Endometrial microvascular endothelial cells (primary cell): ENCODE measurements around the gene MYO3B. TPM values are rescaled to one million over a fixed set of nuclear protein-coding genes. Genes with fewer than 3 reads are reported as not detected.

Experiments
- in situ Hi-C: cut with HindIII; loops from 2 replicates; pipeline ENCODE4 v1.10.0; 2017; ENCODE audit warnings: low sequenced_read_pairs, low pct_unique_long_range_greater_than_20kb; ENCODE audit errors: inconsistent ontology term
- total RNA-seq: library from RNA; depleted of rRNA; stranded (reverse); fragments of >200 nt; gene quantifications from one replicate; pipeline ENCODE4 v1.2.3, GENCODE V29; 2015; ENCODE audit errors: inconsistent ontology term

The MYO3B gene
- total RNA-seq, 1 donor from 2014 or later, result not detected

- in situ Hi-C loops, result no loop called here
These were observed 46.8 kb downstream of the MYO3B start for GRCh38 chr2:170224692-170225294.

DNA sequence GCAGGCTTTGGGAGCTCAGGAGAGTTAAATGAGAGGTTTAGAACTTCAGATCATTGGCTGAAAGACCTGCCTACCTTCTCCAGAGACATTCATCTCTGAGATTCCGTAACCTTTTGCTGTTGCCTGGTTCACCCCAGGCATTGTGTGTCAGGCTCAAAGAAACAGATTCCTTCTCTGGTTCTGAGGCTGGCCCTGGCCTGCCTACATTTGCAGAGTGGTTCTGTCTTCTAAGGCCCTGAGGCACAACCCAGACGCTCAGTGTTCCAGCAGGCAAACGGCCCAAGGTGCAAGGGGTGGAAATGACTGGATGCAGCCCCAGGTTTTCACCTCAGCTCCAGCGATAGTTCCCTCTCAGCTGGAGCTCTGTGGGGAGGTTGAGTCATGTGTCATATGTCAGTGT, 48.3 kb downstream of the MYO3B start:
- in situ Hi-C loops, result no loop called here

DNA sequence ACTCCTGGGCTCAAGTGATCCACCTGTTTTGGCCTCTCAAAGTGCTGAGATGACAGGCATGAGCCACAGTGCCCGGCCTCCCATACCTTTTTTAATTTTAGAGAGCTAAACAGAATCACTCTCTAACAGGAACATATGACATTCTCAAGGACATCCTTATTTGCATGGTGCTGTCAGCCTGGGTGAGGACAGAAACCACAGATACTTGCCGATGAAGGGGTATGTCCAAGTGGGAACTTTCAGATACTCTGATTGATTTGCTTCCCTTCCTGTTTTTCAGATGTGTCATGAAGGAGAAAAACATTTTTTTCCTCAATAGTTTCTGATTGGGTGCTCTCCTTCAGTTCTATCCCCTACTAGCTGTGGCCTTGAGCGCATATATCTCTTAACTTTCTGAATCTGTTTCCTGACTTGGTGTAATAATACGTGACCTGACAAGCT, 49.6 kb downstream of the MYO3B start:
- in situ Hi-C loops, result no loop called here

- in situ Hi-C loops, result no loop called here
These were observed 50.0 kb downstream of the MYO3B start for GRCh38 chr2:170227951-170228350.

GRCh38 chr2:170228429-170228828, 50.5 kb downstream of the MYO3B start:
- in situ Hi-C loops, result no loop called here

DNA sequence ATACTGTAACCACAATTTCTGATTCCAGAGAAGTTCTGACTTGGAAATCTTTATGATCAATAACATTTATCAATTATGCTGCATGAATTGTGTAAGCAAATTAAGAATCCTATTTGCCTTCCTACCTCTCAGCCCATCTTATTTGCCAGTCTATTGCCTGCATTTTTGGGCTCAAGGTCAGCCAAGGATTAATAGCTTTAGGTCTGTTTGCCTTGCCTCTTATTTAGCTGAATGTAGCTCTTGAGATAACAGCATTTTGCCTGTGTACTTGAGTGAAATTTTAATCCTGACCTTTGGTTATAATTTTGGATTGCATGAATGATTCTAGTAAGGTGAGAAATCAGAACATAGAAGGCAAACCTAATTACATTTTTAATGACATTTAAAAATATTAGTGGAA, 51.2 kb downstream of the MYO3B start:
- in situ Hi-C loops, result no loop called here

DNA sequence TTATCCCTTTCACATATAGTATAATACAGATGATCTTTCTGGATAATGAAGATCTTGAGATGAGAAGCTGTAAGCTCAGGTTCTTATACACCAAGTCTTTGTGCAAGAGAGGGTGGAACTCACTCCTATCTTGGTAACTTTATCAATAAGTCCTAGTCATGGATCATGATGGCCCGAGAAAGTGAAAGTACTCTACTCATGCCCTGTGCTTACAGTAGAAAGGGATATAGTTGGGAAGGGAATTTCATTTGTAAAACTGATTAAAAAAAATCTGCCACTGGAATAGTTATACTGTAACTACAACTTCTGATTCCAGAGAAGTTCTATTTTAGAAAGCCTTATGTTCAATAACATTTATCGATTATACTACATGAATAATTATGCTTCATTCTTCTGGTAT, 51.8 kb downstream of the MYO3B start:
- in situ Hi-C loops, result no loop called here

DNA sequence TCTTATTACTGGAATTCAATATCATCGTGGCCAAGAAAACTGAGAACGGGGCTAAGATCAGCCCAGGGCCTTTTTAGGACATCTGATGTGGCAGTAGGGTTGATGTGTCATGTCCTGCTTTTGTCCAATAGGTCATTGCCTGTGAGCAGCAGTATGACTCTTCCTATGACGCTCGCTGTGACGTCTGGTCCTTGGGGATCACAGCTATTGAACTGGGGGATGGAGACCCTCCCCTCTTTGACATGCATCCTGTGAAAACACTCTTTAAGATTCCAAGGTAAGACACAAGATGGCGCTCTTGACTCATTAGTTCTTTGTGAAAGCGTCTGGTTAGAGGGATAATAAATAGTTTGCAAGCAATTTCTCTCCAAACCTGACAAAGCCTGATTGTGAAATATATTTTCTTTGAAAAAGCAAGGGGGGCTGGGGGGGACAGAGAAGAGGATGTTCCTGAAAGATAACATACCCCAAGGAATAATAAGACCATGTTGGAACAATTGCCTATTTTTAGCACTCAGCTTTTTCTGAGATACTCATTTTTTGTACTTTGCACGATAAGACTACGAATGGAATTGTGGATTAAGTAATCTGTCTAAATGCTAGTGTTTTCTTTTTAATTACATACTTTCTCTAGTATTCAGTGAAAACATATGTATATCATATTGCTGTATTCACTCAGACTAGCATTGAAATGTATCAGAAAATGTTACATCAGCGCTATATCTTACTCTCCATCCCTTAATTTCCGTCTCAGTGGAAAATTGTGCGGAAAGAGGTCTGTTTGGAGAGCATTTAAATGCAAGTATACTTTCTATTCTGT, 58.1 kb downstream of the MYO3B start:
- in situ Hi-C loops, result no loop called here

DNA sequence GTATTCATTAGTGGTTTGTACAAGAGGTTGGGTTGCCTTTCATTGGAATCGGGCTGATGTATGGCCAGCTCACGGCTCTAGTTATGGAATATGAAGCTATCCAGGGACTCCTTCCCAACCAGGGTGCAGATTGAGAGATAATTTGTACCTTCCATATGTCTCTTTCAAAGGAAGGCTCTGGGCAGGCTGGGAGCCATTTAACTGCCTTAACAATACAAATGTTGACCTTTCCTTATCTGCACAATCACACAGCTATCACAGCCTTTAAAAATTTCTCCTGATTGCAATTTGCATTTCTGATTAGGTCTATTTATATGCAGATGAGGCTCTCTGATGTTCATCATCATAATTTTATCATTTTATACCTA, 58.7 kb downstream of the MYO3B start:
- in situ Hi-C loops, result no loop called here

DNA sequence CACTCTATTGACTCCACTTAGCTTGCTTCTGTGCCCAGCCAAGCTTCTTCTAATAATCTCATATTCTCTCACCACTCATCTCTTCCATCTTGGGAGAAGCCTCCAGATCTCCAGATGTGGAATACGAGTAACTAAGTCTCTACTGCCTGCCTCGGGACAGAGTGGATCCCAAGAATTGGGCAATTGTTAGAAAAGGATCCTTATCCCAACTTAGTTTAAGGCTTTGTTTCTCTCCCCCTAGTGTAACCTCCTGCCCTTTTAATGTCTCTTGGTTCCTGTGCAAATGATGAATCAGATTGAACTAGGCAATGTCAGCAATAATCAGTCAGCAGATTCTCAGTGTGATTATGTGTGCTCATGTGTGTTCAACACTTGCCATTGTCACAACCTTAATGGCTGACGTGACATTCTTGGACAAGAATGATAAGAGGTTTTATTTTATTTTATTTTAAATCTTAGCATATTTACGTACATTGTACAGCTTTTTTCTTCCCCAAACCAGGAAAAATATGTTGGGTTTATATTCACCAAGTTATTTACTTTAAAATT, 59.7 kb downstream of the MYO3B start:
- in situ Hi-C loops, result no loop called here

- in situ Hi-C loops, result no loop called here
These were observed 60.8 kb downstream of the MYO3B start for GRCh38 chr2:170238776-170239175.

DNA sequence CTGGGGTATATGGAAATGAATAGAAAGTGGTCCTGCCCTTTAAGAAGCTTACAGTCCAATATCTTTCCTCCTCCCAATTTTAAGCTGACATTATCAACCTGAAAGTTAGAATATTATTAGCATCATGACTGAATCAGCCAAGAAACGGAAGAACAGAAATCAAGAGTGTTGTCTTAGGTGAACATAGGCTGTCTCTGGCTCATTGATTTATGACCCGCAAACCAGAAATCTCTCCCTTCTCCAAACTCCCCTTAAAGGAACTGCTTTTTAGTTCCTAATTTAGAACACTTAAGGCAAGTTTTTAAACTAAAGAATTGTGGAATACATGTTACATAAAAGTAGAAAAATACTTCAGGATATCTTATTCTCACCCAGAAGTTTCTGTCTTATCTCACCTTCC, 62.7 kb downstream of the MYO3B start:
- in situ Hi-C loops, result no loop called here

- in situ Hi-C loops, result no loop called here
These were observed 63.8 kb downstream of the MYO3B start for GRCh38 chr2:170241756-170242155.

GRCh38 chr2:170243118-170243837, 65.3 kb downstream of the MYO3B start:
- in situ Hi-C loops, result no loop called here

DNA sequence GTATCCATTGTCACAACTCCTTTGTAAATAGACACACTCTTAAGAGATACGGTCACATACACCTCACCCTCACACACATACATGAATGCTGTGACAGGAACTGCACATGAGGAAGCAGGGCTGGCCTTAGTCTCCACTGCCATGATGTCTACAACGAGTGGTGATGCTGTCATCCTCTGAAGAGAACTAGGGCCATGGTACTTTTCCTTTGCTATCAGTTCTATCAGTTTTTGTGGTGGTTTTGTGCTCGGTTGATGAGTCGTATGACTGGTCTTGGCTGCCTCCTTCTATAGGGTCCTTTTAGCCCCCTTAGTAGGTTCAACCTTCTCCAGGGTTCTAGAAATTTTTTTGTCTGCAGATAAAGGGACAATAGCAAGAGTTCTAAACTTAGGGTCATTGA, 66.0 kb downstream of the MYO3B start:
- in situ Hi-C loops, result no loop called here

DNA sequence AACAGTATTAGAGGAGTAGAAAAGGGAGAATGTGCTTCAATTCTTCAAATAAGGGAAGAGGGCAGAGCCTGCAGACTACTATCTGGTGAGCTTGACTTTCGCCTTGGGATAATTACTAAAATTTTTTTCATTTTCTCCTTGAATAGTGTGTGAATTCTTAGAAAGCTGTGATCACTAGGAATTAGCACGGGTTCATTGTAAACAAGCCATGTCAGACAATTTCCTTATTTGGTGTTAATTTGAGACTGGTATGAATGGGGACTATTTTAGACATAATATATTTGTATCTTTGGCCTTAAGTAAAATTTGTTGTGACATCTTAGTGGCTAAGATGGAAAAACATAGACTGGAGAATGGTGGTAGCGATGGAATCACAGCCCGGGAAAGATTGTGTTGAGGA, 66.6 kb downstream of the MYO3B start:
- in situ Hi-C loops, result no loop called here

DNA sequence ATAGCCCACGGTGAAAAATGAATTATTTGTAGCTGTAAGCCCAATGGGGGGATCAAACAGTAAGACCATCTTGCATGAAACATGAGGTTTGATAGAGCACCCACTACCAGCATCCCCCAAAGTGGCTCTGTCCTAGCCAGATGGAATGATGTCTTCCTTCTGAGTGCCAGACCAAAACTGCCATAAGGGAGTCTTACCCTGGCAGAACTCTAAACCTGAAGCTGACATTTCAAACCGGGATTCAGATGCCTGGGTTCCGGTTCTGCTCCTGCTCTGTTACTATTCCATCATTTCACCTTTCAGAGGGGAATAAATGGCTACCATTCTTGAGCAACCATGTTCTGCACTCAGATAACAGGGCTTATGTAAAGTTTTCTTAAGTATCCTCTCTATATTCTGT, 67.4 kb downstream of the MYO3B start:
- in situ Hi-C loops, result no loop called here

GRCh38 chr2:170247333-170247732, 69.4 kb downstream of the MYO3B start:
- in situ Hi-C loops, result no loop called here

- in situ Hi-C loops, result no loop called here
These were observed 70.0 kb downstream of the MYO3B start for GRCh38 chr2:170247882-170248393.
